SK-N-SH treated with all-trans-retinoic acid at 6 μM for 48 hours (cell line): ENCODE measurements around the gene RIMS4.

Source experiments
- ATAC-seq: fragments of 200-7000 bp; cut with Tn5 transposase; 3 replicates; pipeline ENCODE4 v1.9.1; 2020; ENCODE audit warnings: mild to moderate bottlenecking, moderate library complexity
- ARNTL ChIP-seq: fragments of 450-650 bp; formaldehyde crosslinking; IDR thresholded peaks from 2 replicates; pipeline ENCODE4 v1.5.0; 2020; ENCODE audit warnings: low read depth, mild to moderate bottlenecking, moderate library complexity, borderline replicate concordance
- BACH2 ChIP-seq: fragments of 250-450 bp; sonication (Bioruptor Pico); IDR thresholded peaks from 2 replicates; pipeline ENCODE4 v1.9.0; 2021; ENCODE audit warnings: mild to moderate bottlenecking, borderline replicate concordance
- CREB5 ChIP-seq: fragments of 250-450 bp; sonication (Bioruptor Pico); IDR thresholded peaks from 2 replicates; pipeline ENCODE4 v1.5.1; 2020; ENCODE audit warnings: low read depth, mild to moderate bottlenecking, moderate library complexity
- CSRNP3 ChIP-seq: fragments of 250-450 bp; sonication (Bioruptor Pico); IDR thresholded peaks from 2 replicates; pipeline ENCODE4 v1.5.1; 2021; ENCODE audit warnings: mild to moderate bottlenecking, moderate library complexity
- ESRRG ChIP-seq: fragments of 250-450 bp; sonication (Bioruptor Pico); IDR thresholded peaks from 2 replicates; pipeline ENCODE4 v1.6.1; 2021; ENCODE audit warnings: mild to moderate bottlenecking
- GLIS3 ChIP-seq: fragments of 250-450 bp; sonication (Bioruptor Pico); IDR thresholded peaks from 2 replicates; pipeline ENCODE4 v1.5.0; 2020; ENCODE audit warnings: mild to moderate bottlenecking, moderate library complexity
- ISL1 ChIP-seq: fragments of 250-450 bp; sonication (Bioruptor Pico); IDR thresholded peaks from 2 replicates; pipeline ENCODE4 v2.1.2; 2022; ENCODE audit warnings: mild to moderate bottlenecking, moderate library complexity
- OSR1 ChIP-seq: fragments of 250-450 bp; sonication (Bioruptor Pico); IDR thresholded peaks from 2 replicates; pipeline ENCODE4 v1.8.0; 2022; ENCODE audit warnings: moderate library complexity, mild to moderate bottlenecking, inconsistent platforms
- PATZ1 ChIP-seq: fragments of 250-450 bp; sonication (Bioruptor Pico); IDR thresholded peaks from 2 replicates; pipeline ENCODE4 v1.8.0; 2020; ENCODE audit warnings: mild to moderate bottlenecking, moderate library complexity, borderline replicate concordance
- POU6F1 ChIP-seq: fragments of 250-450 bp; sonication (Bioruptor Pico); IDR thresholded peaks from 2 replicates; pipeline ENCODE4 v1.8.0; 2021; ENCODE audit warnings: low read depth, mild to moderate bottlenecking, moderate library complexity, borderline replicate concordance
- PPARA ChIP-seq: fragments of 250-450 bp; sonication (Bioruptor Pico); IDR thresholded peaks from 2 replicates; pipeline ENCODE4 v1.5.0; 2020; ENCODE audit warnings: mild to moderate bottlenecking, borderline replicate concordance
- RARB ChIP-seq: fragments of 250-450 bp; sonication (Bioruptor Pico); IDR thresholded peaks from 2 replicates; pipeline ENCODE4 v1.8.0; 2021; ENCODE audit warnings: mild to moderate bottlenecking, moderate library complexity
- SNAI2 ChIP-seq: fragments of 250-450 bp; sonication (Bioruptor Pico); IDR thresholded peaks from 2 replicates; pipeline ENCODE4 v1.5.0; 2020; ENCODE audit warnings: mild to moderate bottlenecking, moderate library complexity
- TCF4 ChIP-seq: fragments of 250-450 bp; sonication (Bioruptor Pico); IDR thresholded peaks from 2 replicates; pipeline ENCODE4 v1.8.0; 2021; ENCODE audit warnings: mild to moderate bottlenecking, moderate library complexity, borderline replicate concordance
- TOX ChIP-seq: fragments of 250-450 bp; sonication (Bioruptor Pico); IDR thresholded peaks from 2 replicates; pipeline ENCODE4 v1.8.0; 2021; ENCODE audit warnings: mild to moderate bottlenecking, moderate library complexity, borderline replicate concordance
- TSHZ2 ChIP-seq: fragments of 250-450 bp; sonication (Bioruptor Pico); IDR thresholded peaks from 2 replicates; pipeline ENCODE4 v1.5.0; 2020; ENCODE audit warnings: mild to moderate bottlenecking, moderate library complexity
- ZC3H10 ChIP-seq: fragments of 250-450 bp; sonication (Bioruptor Pico); IDR thresholded peaks from 2 replicates; pipeline ENCODE4 v1.5.1; 2021; ENCODE audit warnings: mild to moderate bottlenecking, moderate library complexity
- ZFP3 ChIP-seq: fragments of 250-450 bp; sonication (Bioruptor Pico); IDR thresholded peaks from 2 replicates; pipeline ENCODE4 v1.5.0; 2020; ENCODE audit warnings: mild to moderate bottlenecking, moderate library complexity
- ZFP30 ChIP-seq: fragments of 450-650 bp; formaldehyde crosslinking; IDR thresholded peaks from 2 replicates; pipeline ENCODE4 v1.5.0; 2022; ENCODE audit warnings: mild to moderate bottlenecking, moderate library complexity
- ZNF565 ChIP-seq: fragments of 450-650 bp; formaldehyde crosslinking; conservative IDR thresholded peaks from 2 replicates; pipeline ENCODE4 v1.5.0; 2020; ENCODE audit warnings: low read depth, mild to moderate bottlenecking, moderate library complexity
- ZNF70 ChIP-seq: fragments of 450-650 bp; formaldehyde crosslinking; IDR thresholded peaks from 2 replicates; pipeline ENCODE4 v1.5.0; 2020; ENCODE audit warnings: mild to moderate bottlenecking, moderate library complexity
- ZNF8 ChIP-seq: fragments of 450-650 bp; formaldehyde crosslinking; IDR thresholded peaks from 2 replicates; pipeline ENCODE4 v1.5.0; 2020; ENCODE audit warnings: mild to moderate bottlenecking, moderate library complexity

RIMS4 gene

GRCh38 chr20:44833437-44833836 is 23.1 kb upstream of the RIMS4 start (continued):
- no peak for TF ChIP-seq TSHZ2
- TF ChIP-seq, all 23 proteins: peak for 0

- ATAC-seq, result peak; percentile 33; the same call in 1 of the 3 replicates
- no peak for TF ChIP-seq ZNF565 (CRISPR knock-in tag)
- TF ChIP-seq ZFP3 (CRISPR knock-in tag), result no peak
- no peak for TF ChIP-seq BACH2 (CRISPR knock-in tag)
- no peak for TF ChIP-seq ZNF70 (CRISPR knock-in tag)
- no peak for TF ChIP-seq GLIS3
- no peak for TF ChIP-seq PPARA (CRISPR knock-in tag)
- no peak for TF ChIP-seq ZC3H10 (CRISPR knock-in tag)
- no peak for TF ChIP-seq ISL1
- no peak for TF ChIP-seq CSRNP3 (CRISPR knock-in tag)
- no peak for TF ChIP-seq ESRRG (CRISPR knock-in tag)
- TF ChIP-seq OSR1, result no peak
- no peak for TF ChIP-seq POU6F1 (CRISPR knock-in tag)
- TF ChIP-seq CREB5 (CRISPR knock-in tag), result no peak
- TF ChIP-seq ZFP30, result no peak
- no peak for TF ChIP-seq RARB (CRISPR knock-in tag)
- TF ChIP-seq ARNTL (CRISPR knock-in tag), result no peak
These were observed 22.4 kb upstream of the RIMS4 start for GRCh38 chr20:44832724-44833123.

- ATAC-seq, result no peak
- TF ChIP-seq SNAI2 (CRISPR knock-in tag) (no peak), ZFP30 (no peak), POU6F1 (CRISPR knock-in tag) (no peak), TCF4 (CRISPR knock-in tag) (no peak), CSRNP3 (CRISPR knock-in tag) (no peak), ARNTL (CRISPR knock-in tag) (no peak), ZNF565 (CRISPR knock-in tag) (no peak), OSR1 (no peak), PPARA (CRISPR knock-in tag) (no peak), ISL1 (no peak), ZNF8 (CRISPR knock-in tag) (no peak), PATZ1 (no peak), TOX (CRISPR knock-in tag) (no peak), ZNF70 (CRISPR knock-in tag) (no peak)
These were observed 20.6 kb upstream of the RIMS4 start for GRCh38 chr20:44830995-44831394.
